ENCODE measurements around the gene PDGFRA. TPM values are rescaled to one million over a fixed set of nuclear protein-coding genes. Genes with fewer than 3 reads are reported as not detected.
"Not testable (repeated sequence)": the region's sequence is repeated elsewhere in the genome, so short reads cannot be mapped to it uniquely, and the experiment has no call there.

PDGFRA gene
- total RNA-seq, 1 experiment from 2014 or later = 0.88 TPM

GRCh38 chr4:54225598-54226403 is 3.3 kb upstream of the PDGFRA start:
- in situ Hi-C loops (cut with HindIII; ENCODE audit: low pct_unique_long_range_greater_than_20kb, low sequenced_read_pairs) = no loop called here
- no peak for DNase-seq (ENCODE audit: low read depth)

GRCh38 chr4:54226404-54227255 is 2.5 kb upstream of the PDGFRA start:
- in situ Hi-C loops (cut with HindIII; ENCODE audit: low pct_unique_long_range_greater_than_20kb, low sequenced_read_pairs) = no loop called here
- DNase-seq (ENCODE audit: low read depth) = no peak

GRCh38 chr4:54227256-54228055 is 1.6 kb upstream of the PDGFRA start:
- in situ Hi-C loops (cut with HindIII; ENCODE audit: low pct_unique_long_range_greater_than_20kb, low sequenced_read_pairs) = no loop called here
- DNase-seq (ENCODE audit: low read depth) = peak; percentile 82

- in situ Hi-C loops (cut with HindIII; ENCODE audit: low pct_unique_long_range_greater_than_20kb, low sequenced_read_pairs) = no loop called here
- DNase-seq (ENCODE audit: low read depth) = no peak
Observed at GRCh38 chr4:54228056-54228527, 1.0 kb upstream of the PDGFRA start.

GRCh38 chr4:54228546-54228945 is 547 bp upstream of the PDGFRA start:
- in situ Hi-C loops (cut with HindIII; ENCODE audit: low pct_unique_long_range_greater_than_20kb, low sequenced_read_pairs) = no loop called here
- no peak for DNase-seq (ENCODE audit: low read depth)

GRCh38 chr4:54229631-54230483 is 764 bp downstream of the PDGFRA start:
- DNase-seq (ENCODE audit: low read depth) = no peak
- in situ Hi-C loops (cut with HindIII; ENCODE audit: low pct_unique_long_range_greater_than_20kb, low sequenced_read_pairs) = no loop called here

- DNase-seq (ENCODE audit: low read depth) = no peak
- in situ Hi-C loops (cut with HindIII; ENCODE audit: low pct_unique_long_range_greater_than_20kb, low sequenced_read_pairs) = no loop called here
Observed at GRCh38 chr4:54230484-54231418, 1.7 kb downstream of the PDGFRA start.

- DNase-seq (ENCODE audit: low read depth) = no peak
- in situ Hi-C loops (cut with HindIII; ENCODE audit: low pct_unique_long_range_greater_than_20kb, low sequenced_read_pairs) = no loop called here
Observed at GRCh38 chr4:54231419-54231767, 2.3 kb downstream of the PDGFRA start.

GRCh38 chr4:54231768-54232688 is 2.9 kb downstream of the PDGFRA start:
- in situ Hi-C loops (cut with HindIII; ENCODE audit: low pct_unique_long_range_greater_than_20kb, low sequenced_read_pairs) = no loop called here
- no peak for DNase-seq (ENCODE audit: low read depth)

- peak; percentile 83 for DNase-seq (ENCODE audit: low read depth)
- in situ Hi-C loops (cut with HindIII; ENCODE audit: low pct_unique_long_range_greater_than_20kb, low sequenced_read_pairs) = no loop called here
Observed at GRCh38 chr4:54233277-54233696, 4.2 kb downstream of the PDGFRA start.

GRCh38 chr4:54233697-54234496 is 4.8 kb downstream of the PDGFRA start:
- DNase-seq (ENCODE audit: low read depth) = peak; percentile 64
- in situ Hi-C loops (cut with HindIII; ENCODE audit: low pct_unique_long_range_greater_than_20kb, low sequenced_read_pairs) = no loop called here

- no peak for DNase-seq (ENCODE audit: low read depth)
- in situ Hi-C loops (cut with HindIII; ENCODE audit: low pct_unique_long_range_greater_than_20kb, low sequenced_read_pairs) = no loop called here
Observed at GRCh38 chr4:54234497-54235205, 5.6 kb downstream of the PDGFRA start.

- in situ Hi-C loops (cut with HindIII; ENCODE audit: low pct_unique_long_range_greater_than_20kb, low sequenced_read_pairs); DNase-seq (ENCODE audit: low read depth): not testable (repeated sequence)
Observed at GRCh38 chr4:54236316-54236715, 7.2 kb downstream of the PDGFRA start.

GRCh38 chr4:54237770-54238169 is 8.7 kb downstream of the PDGFRA start:
- in situ Hi-C loops (cut with HindIII; ENCODE audit: low pct_unique_long_range_greater_than_20kb, low sequenced_read_pairs) = no loop called here
- no peak for DNase-seq (ENCODE audit: low read depth)
